K562 (cell line): ENCODE results near the gene RAB31. TPM values are rescaled to one million over a fixed set of nuclear protein-coding genes. Genes with fewer than 3 reads are reported as not detected.

Experiments used
- ATAC-seq: fragments of 200-7000 bp; cut with Tn5 transposase; 3 replicates; pipeline ENCODE4 v1.9.1; 2020; ENCODE audit warnings: moderate library complexity
- BruUV-seq: library from RNA; stranded (reverse); fragments of 400-500 nt; replicated peaks from 2 replicates; lab custom pipeline; 2021; lab: Mats Ljungman, UMichigan
- CTCF ChIA-PET: fragments of 300-600 bp; formaldehyde crosslinking; extraction: SDS; loops from one replicate; lab custom pipeline; 2021; ENCODE audit warnings: low intra/inter-chr PET ratio; lab: Yijun Ruan, JAX
- POLR2A ChIA-PET: fragments of 300-600, 350-650 bp; sonication (Branson Sonifier 250); formaldehyde crosslinking; extraction: SDS; loops from one replicate; lab custom pipeline; 2021; ENCODE audit warnings: antibody characterized with exemption, inconsistent platforms; lab: Yijun Ruan, JAX
- DNase-seq, 4 experiments: peaks; one replicate each; pipeline versions ENCODE4 v3.0.0 to v3.0.0-alpha.2; 2011 to 2018; ENCODE audit warnings: low spot score in 3 of 4, mixed read lengths in 3 of 4; ENCODE audit errors: extremely low read depth in 1 of 4
- FAIRE-seq: peaks from 2 replicates; lab custom pipeline; 2011; peaks lifted over from hg19 to GRCh38; lab: Jason Lieb, UNC
- H2AFZ ChIP-seq: 2 replicates; pipeline ENCODE4 v1.6.0; 2011; ENCODE audit warnings: low read depth, low read length, control low read depth, inconsistent platforms
- H3K27ac ChIP-seq: fragments of 200-600 bp; 3 replicates; pipeline ENCODE4 v1.8.0; 2011; ENCODE audit warnings: low read depth, mild to moderate bottlenecking, control low read depth, inconsistent platforms, low read length, moderate library complexity, mixed read lengths; ENCODE audit errors: extremely low read depth
- H3K27me3 ChIP-seq, 2 experiments: fragments of 300-600 bp in 1 of 2; 2 replicates in 1 of 2; 3 replicates in 1 of 2; pipeline versions ENCODE4 v1.6.0 to v1.8.0; 2011; ENCODE audit warnings: inconsistent platforms in 2 of 2, low read length in 2 of 2, mild to moderate bottlenecking in 1 of 2, mixed read lengths in 1 of 2, moderate library complexity in 1 of 2; ENCODE audit not compliant: control insufficient read depth in 2 of 2, insufficient read depth in 2 of 2
- H3K36me3 ChIP-seq: fragments of 300-600 bp; 3 replicates; pipeline ENCODE4 v1.8.0; 2011; ENCODE audit warnings: mild to moderate bottlenecking, low read length, inconsistent platforms; ENCODE audit not compliant: control insufficient read depth, insufficient read depth
- H3K4me1 ChIP-seq, 2 experiments: fragments of 200-600 bp in 1 of 2; replicated peaks in 1 of 2; 2 replicates in 1 of 2; 3 replicates in 1 of 2; pipeline versions ENCODE4 v1.5.1 to v1.8.0; 2011; ENCODE audit warnings: inconsistent platforms in 2 of 2, low read length in 2 of 2, mild to moderate bottlenecking in 1 of 2, mixed read lengths in 1 of 2, moderate library complexity in 1 of 2; ENCODE audit not compliant: control insufficient read depth in 2 of 2, insufficient read depth in 2 of 2
- H3K4me2 ChIP-seq: 2 replicates; pipeline ENCODE4 v1.6.1; 2011; ENCODE audit warnings: low read length, control low read depth, inconsistent platforms, mixed read lengths; ENCODE audit not compliant: insufficient read depth
- H3K4me3 ChIP-seq: fragments of 200-600 bp; sonication (generic), shearing (Covaris generic); 2 replicates; pipeline ENCODE4 v1.5.1; 2016; ENCODE audit warnings: control low read depth, inconsistent platforms
- H3K79me2 ChIP-seq: fragments of 200-600 bp; 3 replicates; pipeline ENCODE4 v1.8.0; 2011; ENCODE audit warnings: low read length, inconsistent platforms; ENCODE audit not compliant: control insufficient read depth, insufficient read depth
- H3K9ac ChIP-seq, 2 experiments: 2 replicates each; pipeline versions ENCODE4 v1.6.0 to v1.6.1; 2011; ENCODE audit warnings: low read depth in 2 of 2, low read length in 2 of 2, control low read depth in 1 of 2, inconsistent platforms in 1 of 2, mild to moderate bottlenecking in 1 of 2, mixed read lengths in 1 of 2; ENCODE audit not compliant: insufficient read depth in 1 of 2
- H3K9me1 ChIP-seq: one replicate; pipeline ENCODE4 v1.6.0; 2011; ENCODE audit warnings: inconsistent platforms, mild to moderate bottlenecking, low read length, moderate library complexity; ENCODE audit not compliant: control insufficient read depth, insufficient read depth
- H3K9me3 ChIP-seq: replicated peaks from 2 replicates; pipeline ENCODE4 v1.5.1; 2011; ENCODE audit warnings: low read depth, low read length, inconsistent platforms; ENCODE audit not compliant: control insufficient read depth, insufficient read depth
- H4K20me1 ChIP-seq: replicated peaks from 2 replicates; pipeline ENCODE4 v1.6.1; 2011; ENCODE audit warnings: low read length, inconsistent platforms, mixed read lengths; ENCODE audit not compliant: control insufficient read depth, insufficient read depth
- CBX3 ChIP-seq, 2 experiments: IDR thresholded peaks; 1 replicate in 1 of 2; 2 replicates in 1 of 2; pipeline ENCODE4 v1.6.1; 2012; ENCODE audit warnings: inconsistent platforms in 2 of 2, low read length in 2 of 2, borderline replicate concordance in 1 of 2, control low read depth in 1 of 2
- CC2D1A ChIP-seq: fragments of 450-650 bp; IDR thresholded peaks from 2 replicates; pipeline ENCODE4 v1.6.1; 2017; ENCODE audit warnings: mild to moderate bottlenecking
- CHD2 ChIP-seq: IDR thresholded peaks from 2 replicates; pipeline ENCODE4 v1.6.1; 2011; ENCODE audit warnings: low read depth, low read length
- E2F8 ChIP-seq: fragments of 450-650 bp; IDR thresholded peaks from 2 replicates; pipeline ENCODE4 v1.7.1; 2018; ENCODE audit warnings: mild to moderate bottlenecking, low read depth; ENCODE audit not compliant: partially characterized antibody
- GTF2F1 ChIP-seq: IDR thresholded peaks from 2 replicates; pipeline ENCODE4 v1.6.1; 2011; ENCODE audit warnings: low read depth, low read length, improper control_type of control experiment
- HCFC1 ChIP-seq: IDR thresholded peaks from 2 replicates; pipeline ENCODE4 v1.6.1; 2012; ENCODE audit warnings: low read depth, low read length, improper control_type of control experiment
- JUND ChIP-seq, 2 experiments: IDR thresholded peaks; 2 replicates in 1 of 2; 3 replicates in 1 of 2; pipeline ENCODE4 v1.6.1; 2011; ENCODE audit warnings: borderline replicate concordance in 2 of 2, low read depth in 2 of 2, low read length in 2 of 2, improper control_type of control experiment in 1 of 2, missing biosample characterization in 1 of 2, missing genetic modification characterization in 1 of 2, missing genetic modification reagents in 1 of 2
- KAT7 ChIP-seq: sonication (generic); formaldehyde crosslinking; IDR thresholded peaks from 2 replicates; pipeline ENCODE4 v1.8.0; 2022; ENCODE audit warnings: missing genetic modification reagents, mild to moderate bottlenecking, borderline replicate concordance
- NR2C1 ChIP-seq, 2 experiments: fragments of 450-650 bp; IDR thresholded peaks; 2 replicates each; pipeline ENCODE4 v1.6.1; 2017; ENCODE audit warnings: mild to moderate bottlenecking in 2 of 2, antibody characterized with exemption in 1 of 2, inconsistent platforms in 1 of 2, missing compliant biosample characterization in 1 of 2, missing genetic modification characterization in 1 of 2
- RAD51 ChIP-seq: fragments of 450-650 bp; IDR thresholded peaks from 2 replicates; pipeline ENCODE4 v1.7.1; 2016; ENCODE audit warnings: low read depth, mild to moderate bottlenecking, borderline replicate concordance
- VEZF1 ChIP-seq: fragments of 200-800 bp; sonication (Bioruptor generic); IDR thresholded peaks from 2 replicates; pipeline ENCODE4 v1.6.1; 2017; ENCODE audit warnings: missing genetic modification characterization, missing compliant biosample characterization
- ZKSCAN1 ChIP-seq: fragments of 150-350 bp; IDR thresholded peaks from 2 replicates; pipeline ENCODE4 v1.6.1; 2016; ENCODE audit warnings: low read depth, low read length
- ZNF449 ChIP-seq: fragments of 250-450 bp; sonication (Bioruptor Pico); IDR thresholded peaks from 2 replicates; pipeline ENCODE4 v1.8.0; 2022; ENCODE audit warnings: moderate library complexity, mild to moderate bottlenecking, inconsistent platforms
- ZNF551 ChIP-seq: fragments of 250-450 bp; sonication (Bioruptor Pico); IDR thresholded peaks from 2 replicates; pipeline ENCODE4 v1.5.0; 2021; ENCODE audit warnings: mild to moderate bottlenecking, moderate library complexity
- WGBS: fragments of 100-300 bp; shearing (Covaris generic); methylation state at CpG from one replicate; pipeline ENCODE4 v1.1.6; 2016; ENCODE audit warnings: low coverage, mixed read lengths; ENCODE audit not compliant: insufficient coverage; ENCODE audit errors: missing lambda C conversion rate; 5-methylcytosine and 5-hydroxymethylcytosine counted together
- in situ Hi-C: fragments of 300-500 bp; cut with MboI; formaldehyde crosslinking; loops from 4 replicates; pipeline ENCODE4 v1.15.0; 2018; ENCODE audit warnings: inconsistent platforms, mixed read lengths
- intact Hi-C: fragments of 100-400 bp; cut with micrococcal nuclease; formaldehyde crosslinking; loops from 2 replicates; pipeline ENCODE4 v1.14.2; 2022
- polyA plus RNA-seq, 8 experiments: library from polyadenylated mRNA; depleted of rRNA in 4 of 8; stranded (reverse) in 5 of 8; unstranded in 3 of 8; fragments of >200 nt; fragmentation: Nextera tagmentation in 2 of 8; fragmentation: Illumina TruSeq in 1 of 8; extraction: Ambion mirVana in 2 of 8; extraction: Trizol in 1 of 8; gene quantifications; 2 replicates each; pipeline versions ENCODE4 v1.2.1 to v1.2.3, GENCODE V29; 2011 to 2014; ENCODE audit warnings: inconsistent platforms in 1 of 8, missing spikeins in 1 of 8
- total RNA-seq, 7 experiments: library from RNA; depleted of rRNA in 6 of 7; stranded (reverse); fragments of >200 nt in 6 of 7; fragmentation: Illumina TruSeq in 2 of 7; extraction: Trizol in 2 of 7; gene quantifications; 2 replicates each; pipeline versions ENCODE4 v1.2.1 to v1.2.3, GENCODE V29; 2011 to 2021; ENCODE audit warnings: low replicate concordance in 1 of 7

RAB31 gene
- total and polyA plus RNA-seq, 9 of the 15 experiments (the other 6 are each of a cell fraction or from before 2014, with no cell fraction given), result 20.7 to 70.4 (median 41.3) TPM

GRCh38 chr18:9771261-9771976, 63.3 kb downstream of the RAB31 start:
- Histone ChIP-seq H3K36me3 (peaks cover 3% of the 10 kb centered on the region; the same call in 1 of the 3 replicates), H3K27me3 (no peaks in the 10 kb centered on the region), H2AFZ (peak overlapping the region; percentile 93), H3K9ac (peak overlapping the region in 1 of 2 experiments; percentile 5; a peak in 2 of 4 replicates), H3K4me2 (peak overlapping the region; percentile 63), H3K4me1 (peaks cover 11 to 21% of the 10 kb centered on the region in 2 experiments), H3K4me3 (no peak overlapping the region), H4K20me1 (no peaks in the 10 kb centered on the region), H3K9me3 (no peaks in the 10 kb centered on the region), H3K27ac (peak overlapping the region; percentile 23; the same call in 1 of the 3 replicates), H3K79me2 (peaks cover 42% of the 10 kb centered on the region), H3K9me1 (no peaks in the 10 kb centered on the region)
- no TSS peak for BruUV-seq
- in situ Hi-C loops, result loop anchor here (10.0 kb wide), 1 partner anchor 197 kb away; no protein-coding TSS in a partner anchor
- ATAC-seq, result peak; percentile 99
- 9% methylated on average over 18 of the region's 18 CpGs for WGBS
- ChIA-PET POLR2A (interaction anchor here (1.1 kb wide), 1 partner anchor 14 kb away, joined by 3 read pairs; no protein-coding TSS in a partner anchor), CTCF (interaction anchor here (0.6 to 0.8 kb wide), 2 partner anchors 87 to 196 kb away, joined by 3 read pairs; no protein-coding TSS in a partner anchor)
- intact Hi-C loops, result loop anchor here (1.0 kb wide), 2 partner anchors 87 to 196 kb away; no protein-coding TSS in a partner anchor
- DNase-seq, result peak; percentile 81 to 91 (median 88)
- FAIRE-seq, result peak; percentile 72
- peak; percentile 75 for TF ChIP-seq JUND (IDR thresholded peaks at IDR 0.05; ENCODE audit: borderline replicate concordance, low read depth, low read length)
- peak; percentile 58; the same call in 2 of the 3 replicates for TF ChIP-seq JUND (tag; IDR thresholded peaks at IDR 0.05; ENCODE audit: borderline replicate concordance, low read depth, low read length)
- TF ChIP-seq CBX3 (IDR thresholded peaks at IDR 0.05; ENCODE audit: borderline replicate concordance in 1 of 2, low read length in 2 of 2), result 0 out of 3 replicates have a peak, but pooled peaks of 1 of the 2 experiments have one; percentile 44
- TF ChIP-seq VEZF1, result peak; percentile 38; the same call in 1 of the 2 replicates
- peak; percentile 34; the same call in 1 of the 2 replicates for TF ChIP-seq HCFC1
- no peak for TF ChIP-seq GTF2F1
- no peak for TF ChIP-seq ZNF449 (CRISPR knock-in tag)
- peak; percentile 83 for TF ChIP-seq CC2D1A
- TF ChIP-seq CHD2, result 0 out of 2 replicates have a peak, but pooled peaks have one; percentile 29
- no peak for TF ChIP-seq NR2C1 (IDR thresholded peaks at IDR 0.05)
- 0 out of 2 replicates have a peak, but pooled peaks have one; percentile 13 for TF ChIP-seq NR2C1 (tag; IDR thresholded peaks at IDR 0.05)
- no peak for TF ChIP-seq E2F8
- peak; percentile 79; the same call in 1 of the 2 replicates for TF ChIP-seq ZKSCAN1
- TF ChIP-seq KAT7 (CRISPR knock-in tag), result 0 out of 2 replicates have a peak, but pooled peaks have one; percentile 49
- TF ChIP-seq ZNF551 (CRISPR knock-in tag), result no peak
- no peak for TF ChIP-seq RAD51
